NOMO-1 treated with dmso at 0.1 percent for 144 hours (cell line): Measurements from ENCODE around the gene CNKSR3.

Experiments used
- DNase-seq: peaks from one replicate; lab custom pipeline; 2025; ENCODE audit not compliant: unreplicated experiment; lab: John Stamatoyannopoulos, UW

Gene CNKSR3

GRCh38 chr6:154458565-154459470, 51.7 kb downstream of the CNKSR3 start:
- DNase-seq, result no peak

GRCh38 chr6:154457881-154458284, 52.6 kb downstream of the CNKSR3 start:
- DNase-seq, result no peak

- no peak for DNase-seq
Measured at GRCh38 chr6:154457046-154457713, 53.3 kb downstream of the CNKSR3 start.

- DNase-seq, result no peak
Measured at GRCh38 chr6:154453329-154453728, 57.2 kb downstream of the CNKSR3 start.

GRCh38 chr6:154450498-154450897, 60.0 kb downstream of the CNKSR3 start:
- no peak for DNase-seq

GRCh38 chr6:154448448-154449096, 61.9 kb downstream of the CNKSR3 start:
- DNase-seq, result no peak

GRCh38 chr6:154447954-154448353, 62.5 kb downstream of the CNKSR3 start:
- DNase-seq, result no peak

GRCh38 chr6:154446984-154447383, 63.5 kb downstream of the CNKSR3 start:
- no peak for DNase-seq

- DNase-seq, result no peak
Measured at GRCh38 chr6:154445417-154445816, 65.1 kb downstream of the CNKSR3 start.

GRCh38 chr6:154441995-154442310, 68.5 kb downstream of the CNKSR3 start:
- no peak for DNase-seq

GRCh38 chr6:154440422-154441043, 70.0 kb downstream of the CNKSR3 start:
- DNase-seq, result no peak

- DNase-seq, result no peak
Measured at GRCh38 chr6:154440022-154440421, 70.5 kb downstream of the CNKSR3 start.

GRCh38 chr6:154438882-154439415, 71.5 kb downstream of the CNKSR3 start:
- DNase-seq, result no peak

GRCh38 chr6:154435400-154435945, 75.0 kb downstream of the CNKSR3 start:
- DNase-seq, result no peak

GRCh38 chr6:154434662-154435061, 75.8 kb downstream of the CNKSR3 start:
- DNase-seq, result no peak

GRCh38 chr6:154433477-154434241, 76.8 kb downstream of the CNKSR3 start:
- DNase-seq, result no peak

- DNase-seq, result peak; percentile 50
Measured at GRCh38 chr6:154432533-154433476, 77.7 kb downstream of the CNKSR3 start.

GRCh38 chr6:154430481-154430919, 80.0 kb downstream of the CNKSR3 start:
- DNase-seq, result no peak

GRCh38 chr6:154429711-154430110, 80.8 kb downstream of the CNKSR3 start:
- DNase-seq, result no peak
